T-helper 2 cell treated with Interferon-gamma antibody and Interleukin-4, amounts not matched to agents 100 ng/mL and 5 ng/mL, for 36 hours (primary cell): ENCODE measurements around the gene PPIF. TPM values are rescaled to one million over a fixed set of nuclear protein-coding genes. Genes with fewer than 3 reads are reported as not detected.

ENCODE experiments used
- intact Hi-C: fragments of 100-400 bp; cut with micrococcal nuclease; formaldehyde crosslinking; loops from one replicate; pipeline ENCODE4 v1.15.1; 2023
- total RNA-seq: library from RNA; stranded (reverse); gene quantifications from 2 replicates; pipeline ENCODE4 v1.2.3, GENCODE V29; 2022

PPIF gene
- total RNA-seq, result 89.0 and 91.0 TPM in 2 replicates

DNA sequence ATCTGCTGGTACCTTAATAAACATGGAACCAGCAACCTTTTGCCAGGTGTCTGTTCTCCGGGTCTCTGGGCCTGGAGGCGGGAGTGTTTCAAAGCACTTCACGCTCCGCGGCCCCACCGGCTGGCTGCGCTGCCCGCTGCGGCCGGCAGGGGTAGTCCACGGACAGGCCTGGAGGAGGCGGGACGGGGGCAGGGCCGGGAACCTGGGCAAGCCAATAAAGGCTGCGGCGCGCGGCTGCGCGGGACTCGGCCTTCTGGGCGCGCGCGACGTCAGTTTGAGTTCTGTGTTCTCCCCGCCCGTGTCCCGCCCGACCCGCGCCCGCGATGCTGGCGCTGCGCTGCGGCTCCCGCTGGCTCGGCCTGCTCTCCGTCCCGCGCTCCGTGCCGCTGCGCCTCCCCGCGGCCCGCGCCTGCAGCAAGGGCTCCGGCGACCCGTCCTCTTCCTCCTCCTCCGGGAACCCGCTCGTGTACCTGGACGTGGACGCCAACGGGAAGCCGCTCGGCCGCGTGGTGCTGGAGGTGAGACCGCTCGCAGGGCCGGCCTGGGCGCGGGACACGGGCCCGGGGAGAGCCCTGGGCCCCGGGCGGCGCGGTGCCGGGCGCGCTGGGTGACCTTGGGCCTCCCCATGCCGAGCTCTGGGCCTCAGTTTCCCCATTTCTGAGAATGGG, at the start of gene PPIF:
Gene PPIF (plus strand): TSS at position 244 of the 668 bp plus-strand sequence. CDS start 80 bp downstream, at position 324.
- intact Hi-C loops, result loop anchor here (1.0 to 10.0 kb wide), 9 partner anchors 16 to 1313 kb away; partner anchors contain the start of genes RPS24, TMEM254, ZCCHC24 and ZMIZ1

DNA sequence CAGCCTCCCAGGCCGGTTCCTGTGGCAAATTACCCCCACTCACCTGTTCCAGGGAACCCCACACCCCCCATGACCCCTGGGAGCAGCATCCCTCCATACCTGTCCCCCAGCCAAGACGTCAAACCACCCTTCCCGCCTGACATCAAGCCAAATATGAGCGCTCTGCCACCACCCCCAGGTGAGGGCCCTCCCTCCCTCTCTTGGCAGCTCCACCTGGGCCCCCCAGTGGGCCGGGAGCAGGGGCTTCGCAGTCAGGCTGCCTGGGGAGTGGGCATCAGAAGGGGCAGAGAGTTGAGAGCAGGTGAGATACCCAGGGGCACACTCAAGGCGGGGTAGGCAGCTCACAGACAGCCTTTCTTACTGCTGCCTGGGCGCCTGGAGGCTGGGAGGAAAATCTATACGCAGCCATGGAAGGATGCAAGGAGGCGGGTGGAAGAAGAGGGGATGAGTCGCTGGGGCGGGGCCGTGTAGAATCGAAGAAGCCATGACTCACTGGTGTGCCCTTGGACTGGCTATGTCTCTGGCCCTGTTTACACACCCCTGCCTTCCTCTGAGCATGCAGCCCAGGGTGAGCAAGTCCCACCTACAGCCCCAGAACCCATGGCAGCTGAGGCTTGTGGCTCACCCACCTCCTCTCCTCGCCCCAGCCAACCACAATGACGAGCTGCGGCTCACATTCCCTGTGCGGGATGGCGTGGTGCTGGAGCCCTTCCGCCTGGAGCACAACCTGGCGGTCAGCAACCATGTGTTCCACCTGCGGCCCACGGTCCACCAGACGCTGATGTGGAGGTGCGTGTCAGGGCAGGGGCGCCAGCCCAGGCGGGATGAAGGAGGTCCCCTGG, 48.6 kb upstream of the PPIF start:
- intact Hi-C loops, result no loop called here

DNA sequence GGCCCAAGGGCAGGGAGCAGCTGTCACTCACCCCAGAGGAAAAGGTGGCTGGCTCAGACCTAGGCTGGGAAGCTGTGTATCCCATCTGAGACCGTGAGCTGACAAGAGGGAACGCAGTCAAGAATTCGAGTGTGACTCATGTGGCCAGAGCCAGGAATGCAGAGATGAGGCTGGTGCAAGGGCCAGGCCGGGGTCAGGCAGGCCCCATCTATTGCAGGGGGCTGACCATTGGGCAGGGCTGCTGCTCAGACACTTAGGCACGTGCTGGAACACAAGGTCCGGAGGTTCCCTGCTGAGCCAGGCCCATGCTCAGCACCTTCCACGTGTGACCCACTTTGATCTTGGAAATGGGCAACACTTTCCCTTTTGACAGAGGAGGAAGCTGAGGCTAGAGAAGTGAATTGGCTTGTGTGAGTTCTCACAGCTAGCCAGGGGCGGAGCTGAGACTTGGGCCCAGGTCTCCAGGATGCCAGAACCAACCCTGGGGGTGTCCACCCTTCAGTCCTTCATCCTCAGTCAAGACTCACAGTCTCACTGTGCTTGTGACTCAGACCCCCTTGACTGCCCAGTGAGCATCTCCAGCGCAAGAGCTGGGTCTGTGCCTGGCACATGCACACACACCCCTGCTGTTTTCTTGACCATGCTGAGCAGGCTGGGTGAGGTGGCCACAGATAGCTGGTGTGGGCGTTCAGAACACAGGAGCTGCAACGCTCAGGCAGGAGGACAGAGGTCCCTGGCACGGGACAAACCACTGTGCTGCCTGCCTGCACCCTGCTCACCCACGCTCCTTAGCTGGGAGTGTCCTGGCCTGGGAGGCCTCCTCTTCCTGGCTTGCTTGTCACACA, 47.6 kb upstream of the PPIF start:
- intact Hi-C loops, result no loop called here

DNA sequence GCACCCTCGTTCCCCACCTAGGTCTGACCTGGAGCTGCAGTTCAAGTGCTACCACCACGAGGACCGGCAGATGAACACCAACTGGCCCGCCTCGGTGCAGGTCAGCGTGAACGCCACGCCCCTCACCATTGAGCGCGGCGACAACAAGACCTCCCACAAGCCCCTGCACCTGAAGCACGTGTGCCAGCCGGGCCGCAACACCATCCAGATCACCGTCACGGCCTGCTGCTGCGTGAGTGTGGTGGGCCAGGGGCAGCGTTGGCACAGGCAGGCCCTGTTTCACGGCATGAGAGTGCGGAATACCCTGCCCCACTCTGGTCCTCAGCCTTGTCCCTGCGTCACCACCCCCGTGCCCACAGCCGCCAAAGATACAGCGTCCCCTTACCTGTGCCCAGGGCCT, 46.6 kb upstream of the PPIF start:
- intact Hi-C loops, result no loop called here

DNA sequence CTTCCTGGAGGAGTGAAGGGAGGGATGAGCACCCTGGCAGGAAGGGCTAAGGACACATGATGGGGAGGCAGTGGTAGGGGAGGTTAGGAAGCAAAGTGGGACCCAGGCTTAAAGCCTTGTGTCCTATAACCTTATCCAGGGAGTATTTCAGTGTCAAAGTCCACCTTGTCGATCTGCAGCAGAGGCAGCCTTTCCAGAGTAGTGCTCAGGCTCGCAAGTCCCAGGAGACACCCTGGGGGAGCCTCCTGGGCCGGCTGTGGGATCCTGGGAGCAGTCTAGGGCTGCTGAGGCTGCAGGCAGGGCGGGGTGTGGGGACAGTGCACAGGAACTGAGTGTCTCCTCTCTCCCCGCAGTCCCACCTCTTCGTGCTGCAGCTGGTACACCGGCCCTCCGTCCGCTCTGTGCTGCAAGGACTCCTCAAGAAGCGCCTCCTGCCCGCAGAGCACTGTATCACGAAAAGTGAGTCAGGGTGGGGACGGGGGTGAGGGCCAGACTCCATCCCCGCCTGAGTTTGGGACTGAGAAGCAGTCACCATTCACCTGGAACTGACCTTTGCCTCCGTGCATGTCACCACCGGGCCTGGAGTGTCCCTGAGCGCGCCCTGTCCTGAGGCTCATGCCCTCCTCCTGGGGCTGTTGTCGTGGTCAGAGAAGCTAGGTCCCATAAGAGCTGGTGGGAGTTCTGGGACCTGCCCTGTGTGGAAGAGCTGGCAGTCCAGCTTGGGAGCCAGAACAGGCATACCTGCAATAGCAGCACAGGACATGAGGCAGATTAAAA, 45.3 kb upstream of the PPIF start:
- intact Hi-C loops, result no loop called here

DNA sequence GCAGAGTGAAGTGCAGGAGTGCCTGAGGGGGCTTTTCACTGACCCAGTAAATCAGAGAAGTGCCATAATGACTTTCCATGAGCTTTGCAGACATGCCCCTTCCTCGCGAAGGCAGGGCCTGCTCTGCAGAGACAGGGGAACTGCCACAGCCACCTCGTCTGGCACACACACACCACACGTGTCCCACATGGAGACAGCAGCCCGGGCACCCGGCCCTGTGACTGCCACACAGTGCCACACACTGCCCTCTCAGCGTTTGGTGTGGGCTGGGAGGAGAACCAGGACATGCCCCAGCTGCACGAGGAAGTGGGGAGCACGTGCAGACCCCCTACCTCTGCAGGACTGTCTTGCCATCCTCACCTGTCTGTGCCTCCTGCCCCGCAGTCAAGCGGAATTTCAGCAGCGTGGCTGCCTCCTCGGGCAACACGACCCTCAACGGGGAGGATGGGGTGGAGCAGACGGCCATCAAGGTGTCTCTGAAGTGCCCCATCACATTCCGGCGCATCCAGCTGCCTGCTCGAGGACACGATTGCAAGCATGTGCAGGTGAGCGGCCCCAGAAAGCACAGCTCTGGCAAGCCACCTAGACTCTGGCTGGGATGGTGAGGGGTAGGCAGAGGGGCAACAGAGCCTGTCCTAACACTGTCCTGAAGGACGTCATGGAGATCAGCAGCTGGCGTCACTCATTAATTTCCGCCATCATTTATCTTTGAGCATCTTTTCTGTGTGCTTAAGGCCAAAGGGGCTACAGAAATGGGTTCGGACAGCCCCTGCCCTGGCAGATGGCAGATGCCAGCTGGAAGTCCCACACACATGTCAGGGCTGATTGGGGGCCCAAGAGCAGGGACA, 43.4 kb upstream of the PPIF start:
- intact Hi-C loops, result no loop called here

DNA sequence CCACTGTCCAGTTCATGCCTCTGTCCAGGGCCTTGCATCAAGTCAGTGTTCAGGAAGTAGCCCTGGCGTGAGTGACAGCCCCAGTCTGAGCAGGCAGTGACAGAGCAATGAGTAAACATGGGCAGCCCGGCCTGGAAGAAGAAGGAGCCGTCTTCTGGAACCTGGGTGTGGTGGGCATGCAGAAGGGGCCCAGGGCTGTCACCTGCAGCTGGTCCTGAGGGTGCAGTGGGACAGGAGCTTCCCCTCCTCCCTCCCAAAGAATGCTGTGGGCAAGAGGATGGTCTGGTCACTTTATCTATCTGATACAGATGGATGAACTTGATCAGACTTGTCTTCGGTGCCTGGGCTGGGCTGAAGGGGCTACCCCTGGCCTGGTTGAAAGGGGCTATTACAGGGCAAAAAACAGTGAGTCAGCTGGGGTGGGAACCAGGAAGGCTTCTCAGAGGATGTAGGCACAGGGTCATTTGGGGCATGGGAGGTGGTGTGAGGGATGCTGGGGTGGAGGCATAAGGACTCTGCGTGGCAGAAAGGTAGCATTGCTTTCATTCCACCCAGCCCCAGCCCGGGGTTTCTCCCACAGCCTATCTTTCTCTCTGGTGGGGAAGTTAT, 42.7 kb upstream of the PPIF start:
- intact Hi-C loops, result no loop called here

DNA sequence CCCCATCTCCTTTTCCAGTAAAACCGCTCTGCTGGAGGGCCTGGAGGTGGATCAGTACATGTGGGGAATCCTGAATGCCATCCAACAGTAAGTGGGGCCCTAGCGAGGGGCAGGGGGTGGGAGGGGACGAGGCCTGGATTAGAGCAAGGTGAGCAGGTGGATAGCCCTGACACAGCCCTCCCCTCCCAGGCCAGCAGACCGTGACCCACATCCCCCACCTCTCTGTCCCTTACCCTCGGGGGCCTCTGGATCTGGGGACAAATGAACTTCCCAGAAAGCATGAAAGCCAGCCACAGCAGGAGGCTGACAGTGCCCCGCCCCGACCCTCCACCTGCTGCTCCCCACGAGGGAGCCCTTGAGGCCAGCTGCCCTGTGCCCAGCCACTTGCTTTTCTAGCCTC, 41.8 kb upstream of the PPIF start:
- intact Hi-C loops, result no loop called here

DNA sequence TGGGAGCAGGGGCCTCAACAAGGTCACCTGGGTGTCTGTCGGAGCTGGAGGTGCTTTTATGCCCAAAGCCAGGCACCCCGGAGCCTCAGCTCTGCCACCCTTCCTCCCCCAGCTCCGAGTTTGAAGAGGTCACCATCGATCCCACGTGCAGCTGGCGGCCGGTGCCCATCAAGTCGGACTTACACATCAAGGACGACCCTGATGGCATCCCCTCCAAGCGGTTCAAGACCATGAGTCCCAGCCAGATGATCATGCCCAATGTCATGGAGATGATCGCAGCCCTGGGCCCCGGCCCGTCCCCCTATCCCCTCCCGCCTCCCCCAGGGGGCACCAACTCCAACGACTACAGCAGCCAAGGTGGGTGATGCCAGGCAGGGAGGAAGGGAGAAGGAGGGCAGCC, 41.3 kb upstream of the PPIF start:
- intact Hi-C loops, result no loop called here

DNA sequence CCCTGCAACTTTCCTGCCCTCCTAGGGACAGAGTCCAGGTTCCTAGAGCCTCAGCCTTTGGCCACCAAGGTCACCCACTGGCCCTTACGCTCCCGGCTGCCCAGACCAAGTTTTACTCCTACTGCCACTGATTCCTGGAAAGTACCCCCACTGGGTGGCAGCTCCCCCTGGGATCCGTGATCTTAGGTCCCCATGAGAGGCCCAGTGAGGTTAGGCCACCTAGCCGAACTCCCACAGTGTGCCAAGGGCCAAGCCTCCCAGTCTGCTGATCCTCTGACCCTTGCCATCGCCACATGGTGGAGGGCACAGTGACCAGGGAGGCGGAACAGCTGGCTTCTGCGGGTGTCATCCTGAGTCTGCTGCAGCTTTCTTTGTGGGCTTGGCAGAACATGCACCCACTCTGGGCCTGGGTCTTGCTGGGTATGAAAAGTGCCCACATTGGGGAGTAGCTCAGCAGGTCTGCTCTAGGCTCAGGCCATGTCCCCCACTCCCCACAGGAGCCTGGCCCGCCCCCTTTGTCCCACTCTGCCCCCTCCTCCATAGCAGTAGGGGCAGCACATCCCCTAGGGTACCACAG, 40.5 kb upstream of the PPIF start:
- intact Hi-C loops, result no loop called here

DNA sequence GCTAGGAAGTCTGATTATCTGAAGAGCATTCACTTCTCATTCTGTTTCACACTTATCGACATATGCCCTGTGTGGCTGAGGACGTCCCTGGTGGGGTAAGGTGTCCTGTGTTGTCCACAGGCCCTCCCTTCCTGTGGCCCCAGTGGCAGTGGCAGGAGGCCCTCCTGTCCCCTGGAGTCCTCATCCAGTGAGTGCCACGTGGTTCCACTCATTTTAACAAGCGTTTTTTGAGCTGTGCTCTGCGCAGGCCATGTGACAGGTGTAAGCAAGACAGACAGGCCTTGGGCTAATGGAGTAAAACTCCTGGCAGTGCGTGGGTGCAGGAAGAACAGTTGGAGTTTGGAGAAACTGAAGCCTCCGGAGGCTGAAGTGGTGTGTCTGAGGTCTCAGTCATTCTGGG, 39.3 kb upstream of the PPIF start:
- intact Hi-C loops, result no loop called here

DNA sequence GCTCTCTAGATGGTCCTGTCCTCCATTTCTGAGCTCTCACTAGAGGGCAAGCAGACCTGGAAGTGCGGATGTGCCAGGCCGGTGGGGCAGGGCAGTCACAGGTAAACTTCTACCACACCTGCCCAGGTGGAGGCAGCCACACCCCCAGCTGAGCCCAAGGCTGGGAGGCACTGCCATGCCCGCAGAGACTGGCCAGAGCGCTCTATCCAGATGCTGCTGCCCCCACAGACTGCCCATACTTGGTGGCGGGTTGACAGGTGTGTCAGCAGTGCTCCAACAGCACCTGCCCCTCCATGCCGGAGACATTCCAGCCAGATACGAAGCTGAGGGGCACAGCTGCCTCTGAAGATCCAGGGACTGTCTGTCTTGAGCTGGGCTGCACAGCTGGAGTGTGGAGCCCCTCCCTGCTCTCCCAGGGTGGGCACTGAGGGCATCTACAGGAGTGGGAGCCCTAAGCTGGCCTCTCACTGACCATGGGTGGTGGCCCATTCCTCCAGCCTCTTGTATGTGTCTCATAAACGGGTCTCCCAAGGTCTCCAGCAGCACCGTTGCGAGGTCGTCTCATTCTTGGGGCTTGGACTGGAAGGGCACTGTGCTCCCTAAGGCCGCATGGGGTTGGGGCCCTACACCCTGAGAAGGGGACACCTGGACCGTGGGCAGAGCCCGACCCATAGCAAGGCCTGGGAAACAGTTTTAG, 38.2 kb upstream of the PPIF start:
- intact Hi-C loops, result no loop called here

DNA sequence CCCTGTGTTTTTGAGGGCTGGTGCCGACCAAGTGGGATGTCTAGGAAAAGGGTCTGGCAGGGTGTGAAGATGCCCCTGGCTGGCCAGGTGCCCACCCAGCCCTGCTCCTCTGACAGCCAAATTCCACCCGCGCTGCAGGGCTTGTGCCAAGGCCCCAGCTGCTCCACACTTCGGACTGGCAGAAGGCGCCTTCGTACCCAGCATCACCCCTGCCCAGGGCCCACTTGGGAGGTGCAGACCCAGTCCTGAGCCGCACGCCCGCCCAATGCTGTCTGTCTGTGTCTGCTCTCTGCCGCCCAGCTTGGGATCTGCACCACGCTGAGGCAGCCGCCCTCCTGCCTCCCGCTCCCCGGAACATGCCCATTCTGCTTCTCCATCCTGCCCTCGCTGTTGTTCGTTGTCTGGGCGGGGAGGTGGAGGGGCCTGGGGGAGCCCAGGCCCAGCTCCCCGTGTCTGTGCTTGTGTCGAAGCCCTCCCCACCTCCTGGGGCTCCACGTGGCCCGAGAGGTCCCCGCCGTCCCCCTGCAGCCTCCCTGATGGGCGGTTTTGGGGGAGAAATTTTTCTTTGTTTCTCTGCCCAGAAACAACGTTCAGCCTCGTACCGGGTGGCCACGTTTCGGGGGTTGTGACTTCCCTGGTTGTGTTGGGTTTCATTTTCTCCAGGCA, 36.9 kb upstream of the PPIF start:
- intact Hi-C loops, result no loop called here

DNA sequence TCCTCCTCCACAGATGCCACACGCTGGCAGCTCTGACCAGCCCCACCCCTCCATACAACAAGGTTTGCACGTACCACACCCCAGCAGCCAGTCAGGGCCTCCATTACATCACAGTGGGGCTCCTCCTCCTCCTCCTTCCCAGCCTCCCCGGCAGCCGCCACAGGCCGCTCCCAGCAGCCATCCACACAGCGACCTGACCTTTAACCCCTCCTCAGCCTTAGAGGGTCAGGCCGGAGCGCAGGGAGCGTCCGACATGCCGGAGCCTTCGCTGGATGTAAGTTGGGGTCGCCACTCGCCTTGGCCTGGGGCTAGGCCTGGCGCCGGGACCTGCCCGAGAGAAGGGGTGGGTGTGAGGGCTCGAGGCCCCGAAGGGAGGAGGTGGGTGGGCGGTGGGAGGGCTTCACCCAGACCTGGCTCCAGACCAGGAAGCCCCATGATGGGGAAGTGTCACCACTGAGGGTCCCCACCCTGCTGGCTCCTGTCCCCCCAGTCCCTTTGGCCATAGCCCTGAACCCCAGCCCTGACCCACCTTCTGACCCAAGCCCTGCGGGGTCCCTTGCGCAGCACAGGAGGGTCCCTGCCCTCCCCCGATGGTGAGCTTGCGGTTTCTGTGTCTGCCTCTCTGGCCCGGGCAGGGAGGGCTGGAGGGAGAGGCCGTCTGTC, 36.2 kb upstream of the PPIF start:
- intact Hi-C loops, result no loop called here

DNA sequence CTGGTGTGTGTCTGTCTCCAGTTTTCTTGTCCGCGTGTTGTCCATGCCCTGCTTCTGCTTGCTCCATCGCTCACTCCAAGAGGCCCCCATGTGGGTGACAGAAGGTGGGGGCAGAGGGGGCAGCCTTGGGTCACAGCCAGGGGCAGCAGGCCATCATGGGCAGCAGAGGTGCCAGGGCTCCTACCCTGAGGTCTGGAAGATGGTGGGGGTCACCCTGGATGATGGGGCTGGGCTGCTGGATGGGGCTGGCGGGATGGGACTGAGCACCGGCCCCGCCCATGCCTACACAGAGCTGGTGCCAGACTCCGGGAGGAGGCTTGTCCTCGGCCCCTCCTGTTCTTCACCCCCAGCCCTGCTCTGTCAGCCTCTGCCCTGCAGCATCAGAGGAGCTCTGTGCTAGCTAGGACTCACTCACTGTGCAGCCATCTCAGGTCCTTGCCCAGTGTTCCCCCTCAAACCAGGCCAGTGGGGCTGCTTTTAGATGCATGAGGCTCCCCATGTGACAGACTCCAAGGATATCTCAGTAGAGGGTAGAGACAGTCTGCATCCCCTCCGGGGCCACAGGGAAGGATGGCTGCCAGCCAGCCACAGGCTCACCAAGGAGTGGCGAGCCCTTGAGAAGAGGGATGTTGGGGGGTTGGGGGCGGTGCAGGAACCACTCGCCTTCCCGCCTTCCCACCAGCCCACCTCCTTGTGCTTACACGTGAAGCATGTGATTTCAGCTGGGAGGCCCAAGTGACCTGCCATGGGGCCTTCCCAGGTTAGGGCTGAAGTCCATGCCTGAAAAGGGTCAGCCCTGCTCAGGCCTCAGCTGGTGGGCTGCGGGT, 35.5 kb upstream of the PPIF start:
- intact Hi-C loops, result no loop called here

DNA sequence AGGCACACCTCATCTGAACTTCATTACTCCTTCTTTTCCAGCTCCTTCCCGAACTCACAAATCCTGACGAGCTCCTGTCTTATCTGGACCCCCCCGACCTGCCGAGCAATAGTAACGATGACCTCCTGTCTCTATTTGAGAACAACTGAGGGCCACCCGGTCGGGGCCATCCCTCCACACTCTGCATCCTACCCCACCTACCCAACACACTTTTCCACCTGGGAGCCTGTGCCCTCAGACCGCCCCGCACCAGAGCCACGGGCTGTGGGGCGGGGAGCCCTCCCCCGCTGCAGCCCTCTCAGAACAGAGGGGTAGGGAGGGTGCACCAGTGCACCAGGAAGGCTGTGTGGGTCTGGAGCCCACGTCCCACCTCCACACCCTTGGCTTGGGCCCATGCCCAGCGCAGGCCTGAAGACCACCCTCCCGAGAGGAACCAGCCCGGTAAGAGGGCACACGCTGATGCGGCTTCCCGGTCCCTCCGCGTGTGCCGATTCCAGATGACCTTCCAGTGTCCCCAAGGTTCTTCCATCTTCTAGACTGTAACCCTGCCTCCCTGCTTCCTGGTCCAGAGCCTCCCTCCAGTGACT, 34.6 kb upstream of the PPIF start:
- intact Hi-C loops, result no loop called here
